IMR-90 (cell line): ENCODE results near the gene TBX4.

Experiments
- BHLHE40 ChIP-seq: fragments of 150-350 bp; IDR thresholded peaks from 2 replicates; pipeline ENCODE4 v1.6.1; 2016; ENCODE audit warnings: mild to moderate bottlenecking, low read depth, low read length
- CEBPB ChIP-seq: IDR thresholded peaks from 2 replicates; pipeline ENCODE4 v1.6.1; 2012; ENCODE audit warnings: low read depth, low read length, improper control_type of control experiment
- CHD1 ChIP-seq: IDR thresholded peaks from 2 replicates; pipeline ENCODE4 v1.6.1; 2012; ENCODE audit warnings: low read depth, low read length, improper control_type of control experiment
- CTCF ChIP-seq: conservative IDR thresholded peaks from 2 replicates; pipeline ENCODE4 v1.5.1; 2012; ENCODE audit warnings: mild to moderate bottlenecking, low read depth, low read length, improper control_type of control experiment
- ELK1 ChIP-seq: fragments of 150-350 bp; IDR thresholded peaks from 2 replicates; pipeline ENCODE4 v1.6.1; 2016; ENCODE audit warnings: low read depth, mild to moderate bottlenecking, low read length, moderate library complexity, borderline replicate concordance
- MAFK ChIP-seq: IDR thresholded peaks from 2 replicates; pipeline ENCODE4 v1.6.1; 2012; ENCODE audit warnings: low read depth, low read length, improper control_type of control experiment
- POLR2A ChIP-seq: IDR thresholded peaks from 2 replicates; pipeline ENCODE4 v1.6.1; 2012; ENCODE audit warnings: mild to moderate bottlenecking, low read depth, low read length
- RAD21 ChIP-seq: IDR thresholded peaks from 2 replicates; pipeline ENCODE4 v1.6.1; 2012; ENCODE audit warnings: low read length, improper control_type of control experiment
- RFX5 ChIP-seq: IDR thresholded peaks from 2 replicates; pipeline ENCODE4 v1.8.0; 2012; ENCODE audit warnings: low read depth, mild to moderate bottlenecking, low read length, moderate library complexity

- TF ChIP-seq CTCF (no peak), MAFK (no peak), POLR2A (no peak), CEBPB (no peak), CHD1 (no peak), BHLHE40 (0 out of 2 replicates have a peak, but pooled peaks have one; percentile 10), ELK1 (no peak), RAD21 (no peak), RFX5 (no peak)
These were observed 7.4 kb upstream of the TBX4 start for GRCh38 chr17:61444831-61445230.
